CD4-positive, alpha-beta memory T cell (primary cell): ENCODE measurements around the gene AFAP1. TPM values are rescaled to one million over a fixed set of nuclear protein-coding genes. Genes with fewer than 3 reads are reported as not detected.
A peak's percentile ranks its signal among the peaks of the same experiment; 100 is the strongest.

Experiments used
- CTCF ChIA-PET: fragments of 350-600 bp; sonication (Branson Sonifier 250); formaldehyde crosslinking; loops from one replicate; lab custom pipeline; 2021; ENCODE audit warnings: inconsistent platforms; ENCODE audit not compliant: partially characterized antibody; lab: Charles Lee
- POLR2A ChIA-PET: fragments of 350-600 bp; sonication (Branson Sonifier 250); formaldehyde crosslinking; loops from one replicate; lab custom pipeline; 2021; ENCODE audit not compliant: partially characterized antibody; lab: Charles Lee
- DNase-seq, 5 donors: peaks; one replicate each; pipeline versions ENCODE4 v3.0.0 to v3.0.0-alpha.2; 2020 to 2022; ENCODE audit warnings: mixed read lengths in 1 of 5
- H3K27ac ChIP-seq: one replicate; pipeline ENCODE4 v1.7.0; 2013; ENCODE audit warnings: low read depth, low read length
- H3K27me3 ChIP-seq: 2 replicates; pipeline ENCODE4 v1.7.0; 2013; ENCODE audit warnings: mild to moderate bottlenecking, low read length, moderate library complexity; ENCODE audit not compliant: insufficient read depth
- H3K36me3 ChIP-seq: 2 replicates; pipeline ENCODE4 v1.7.0; 2013; ENCODE audit warnings: mild to moderate bottlenecking, low read length, moderate library complexity; ENCODE audit not compliant: insufficient read depth
- H3K4me1 ChIP-seq: 2 replicates; pipeline ENCODE4 v1.7.0; 2013; ENCODE audit warnings: mild to moderate bottlenecking, low read length, moderate library complexity; ENCODE audit not compliant: insufficient read depth
- H3K4me3 ChIP-seq, 2 donors: one replicate each; pipeline ENCODE4 v1.7.0; 2013; ENCODE audit warnings: low read length in 2 of 2, mild to moderate bottlenecking in 1 of 2
- H3K9me3 ChIP-seq, 2 donors: one replicate each; pipeline ENCODE4 v1.7.0; 2013; ENCODE audit warnings: low read length in 2 of 2, control low read depth in 1 of 2; ENCODE audit not compliant: control insufficient read depth in 1 of 2
- H3K27ac Mint-ChIP-seq, 7 donors: one replicate each; pipeline ENCODE4 v1.8.0; 2020 to 2021; ENCODE audit warnings: mixed read lengths in 7 of 7, mild to moderate bottlenecking in 6 of 7, inconsistent platforms in 3 of 7, moderate library complexity in 3 of 7
- H3K27me3 Mint-ChIP-seq, 2 donors: one replicate each; pipeline ENCODE4 v1.8.0; 2020 to 2021; ENCODE audit warnings: mixed read lengths in 2 of 2
- H3K36me3 Mint-ChIP-seq, 2 donors: one replicate each; pipeline ENCODE4 v1.8.0; 2020 to 2021; ENCODE audit warnings: mixed read lengths in 2 of 2, inconsistent platforms in 1 of 2, mild to moderate bottlenecking in 1 of 2
- H3K4me1 Mint-ChIP-seq, 4 donors: one replicate each; pipeline ENCODE4 v1.8.0; 2020 to 2021; ENCODE audit warnings: mixed read lengths in 4 of 4, mild to moderate bottlenecking in 1 of 4
- H3K4me3 Mint-ChIP-seq, 8 donors: one replicate each; pipeline ENCODE4 v1.8.0; 2020 to 2021; ENCODE audit warnings: mixed read lengths in 8 of 8, mild to moderate bottlenecking in 7 of 8, moderate library complexity in 6 of 8, inconsistent platforms in 3 of 8
- H3K9me3 Mint-ChIP-seq, 8 donors: one replicate each; pipeline ENCODE4 v1.8.0; 2020 to 2021; ENCODE audit warnings: mixed read lengths in 8 of 8, mild to moderate bottlenecking in 5 of 8, inconsistent platforms in 3 of 8, moderate library complexity in 1 of 8
- intact Hi-C: fragments of 100-400 bp; cut with micrococcal nuclease; formaldehyde crosslinking; loops from one replicate; pipeline ENCODE4 v1.15.1; 2023
- polyA plus RNA-seq, 2 donors: library from polyadenylated mRNA; unstranded; fragments of 300-500 nt; fragmentation: Illumina TruSeq; gene quantifications; one replicate each; pipeline ENCODE4 v1.2.3, GENCODE V29; 2021
- total RNA-seq, 2 experiments: library from RNA; stranded (reverse); gene quantifications; one replicate each; pipeline ENCODE4 v1.2.3, GENCODE V29; 2021

AFAP1 gene
- total and polyA plus RNA-seq, 4 experiments from 2014 or later = 0.95 to 21.8 (median 12.6) TPM

DNA sequence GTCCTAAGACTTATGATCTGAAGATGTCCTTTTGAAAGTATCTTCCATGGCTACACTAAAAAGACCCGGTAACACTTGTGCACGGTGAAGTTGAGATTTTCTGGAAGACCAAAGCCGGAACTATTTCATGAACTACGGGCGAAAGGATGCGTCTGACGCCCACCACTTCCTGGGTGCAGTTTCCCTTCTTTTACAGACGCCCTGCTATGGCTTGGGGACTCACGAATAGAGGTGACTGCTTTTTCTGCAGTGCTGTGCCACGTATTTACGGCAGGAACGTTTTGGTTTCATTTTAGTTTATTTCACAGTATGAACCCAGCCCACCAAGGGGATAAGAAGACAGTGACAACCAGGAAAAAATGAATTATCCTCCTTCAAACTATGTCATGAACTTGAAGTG, 180.4 kb downstream of the AFAP1 start:
- peak; percentile 74 to 87 (median 78) for DNase-seq
- peak overlapping the region; percentile 74 to 95 (median 88) for H3K4me3 Mint-ChIP-seq
- H3K4me3 ChIP-seq = peak overlapping the region in 1 of 2 donors; percentile 66
- ChIA-PET CTCF (interaction anchor here (1.2 kb wide), 1 partner anchor 43 kb away, joined by 3 read pairs; no protein-coding TSS in a partner anchor), POLR2A (interaction anchor here (1.4 kb wide), 1 partner anchor 105 kb away, joined by 4 read pairs; no protein-coding TSS in a partner anchor)
- H3K9me3 Mint-ChIP-seq = no peaks in the 10 kb centered on the region
- H3K27me3 Mint-ChIP-seq = no peaks in the 10 kb centered on the region
- H3K36me3 Mint-ChIP-seq = peaks cover 8 to 19% of the 10 kb centered on the region in 2 donors
- no peaks in the 10 kb centered on the region for H3K9me3 ChIP-seq
- H3K36me3 ChIP-seq = no peaks in the 10 kb centered on the region
- H3K27me3 ChIP-seq = no peaks in the 10 kb centered on the region
- H3K27ac ChIP-seq = peak overlapping the region; percentile 78
- intact Hi-C loops = loop anchor here (1.0 kb wide), 1 partner anchor 43 kb away; no protein-coding TSS in a partner anchor
- H3K27ac Mint-ChIP-seq = peak overlapping the region; percentile 89 to 99 (median 96)
- peaks cover 19 to 44% (median 29%) of the 10 kb centered on the region in 4 donors for H3K4me1 Mint-ChIP-seq
- H3K4me1 ChIP-seq = peaks cover 34% of the 10 kb centered on the region

DNA sequence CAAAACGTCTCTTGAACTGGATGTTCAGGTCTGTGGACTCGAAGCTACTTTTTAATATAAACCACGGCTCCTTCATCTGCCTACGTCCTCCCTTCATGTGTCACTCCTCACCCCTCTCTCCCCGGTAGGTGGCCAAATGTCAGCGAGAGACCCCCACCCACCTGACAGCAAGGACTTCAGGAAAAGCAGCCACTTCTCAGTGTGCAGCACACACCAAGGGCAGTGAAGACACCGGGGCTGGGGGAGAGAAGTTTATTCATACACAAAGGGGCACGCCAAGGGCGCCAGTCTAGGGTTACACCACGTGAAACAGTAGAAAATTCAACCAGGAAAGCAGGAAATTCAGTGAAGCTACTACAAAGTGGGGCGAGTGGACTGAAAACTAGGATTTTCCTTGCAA, 181.2 kb downstream of the AFAP1 start:
- Histone ChIP-seq H3K4me1 (peaks cover 34% of the 10 kb centered on the region), H3K9me3 (no peaks in the 10 kb centered on the region), H3K27ac (peak overlapping the region; percentile 4), H3K27me3 (no peaks in the 10 kb centered on the region), H3K4me3 (no peak overlapping the region), H3K36me3 (no peaks in the 10 kb centered on the region)
- Mint-ChIP-seq H3K36me3 (peaks cover 8 to 12% of the 10 kb centered on the region in 2 donors), H3K27me3 (no peaks in the 10 kb centered on the region), H3K27ac (peak overlapping the region; percentile 89 to 99 (median 96)), H3K4me3 (peak overlapping the region in 5 of 8 donors; percentile 51 to 95 (median 71)), H3K9me3 (no peaks in the 10 kb centered on the region), H3K4me1 (peaks cover 19 to 44% (median 29%) of the 10 kb centered on the region in 4 donors)
- DNase-seq = no peak
- intact Hi-C loops = no loop called here
- CTCF ChIA-PET = no interaction called here
- POLR2A ChIA-PET = no interaction called here

DNA sequence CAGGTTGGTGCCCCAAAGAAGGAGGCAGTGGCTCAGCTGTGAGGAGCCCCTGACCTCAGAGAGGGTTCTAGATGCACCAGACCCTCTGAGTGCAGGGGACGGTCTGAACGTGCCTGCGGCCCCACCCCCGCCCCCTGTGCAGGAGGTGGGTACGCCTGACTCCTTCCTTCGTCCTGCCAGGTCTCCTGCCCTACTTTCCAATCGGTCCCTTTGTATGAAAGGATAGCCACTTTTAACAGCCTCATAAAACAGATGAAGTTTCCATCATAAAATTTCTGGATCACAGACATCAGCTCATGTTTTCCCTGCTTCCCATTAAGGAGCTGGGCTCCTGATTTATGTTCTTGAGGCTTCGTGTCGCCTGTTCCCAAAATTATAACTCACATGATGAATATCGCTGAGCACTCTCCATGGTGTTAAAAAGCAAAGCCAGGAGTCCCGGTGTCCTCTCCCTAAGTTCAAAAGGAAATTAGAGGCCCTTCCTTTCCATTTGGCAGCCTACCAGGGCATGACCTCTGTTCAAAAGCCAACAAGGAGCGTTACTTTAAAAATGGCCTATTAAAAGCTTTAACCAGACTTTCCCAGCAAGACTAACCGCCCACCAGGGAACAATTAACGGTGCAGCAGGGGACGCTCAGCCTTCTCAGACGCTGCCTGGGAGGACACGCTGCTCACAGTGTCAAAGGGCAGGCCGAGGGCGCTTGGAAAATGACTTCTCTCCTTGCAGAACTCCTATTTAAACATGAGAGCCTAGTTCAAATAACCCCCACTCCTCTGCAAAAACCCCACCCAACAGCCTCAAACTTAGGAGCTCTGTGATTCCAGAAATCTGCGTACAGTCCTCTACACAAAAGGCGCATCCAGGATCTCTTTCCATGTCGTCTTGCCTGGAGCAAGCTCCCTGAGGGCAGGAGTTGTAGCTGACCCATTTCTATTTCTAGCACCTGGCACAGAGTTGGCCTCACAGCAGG, 181.9 kb downstream of the AFAP1 start:
- CTCF ChIA-PET = no interaction called here
- no peak for DNase-seq
- Mint-ChIP-seq H3K27ac (peak overlapping the region; percentile 79 to 99 (median 93)), H3K27me3 (no peaks in the 10 kb centered on the region), H3K4me3 (peak overlapping the region in 2 of 8 donors; percentile 62 to 95), H3K36me3 (peaks cover 5 to 10% of the 10 kb centered on the region in 2 donors), H3K4me1 (peaks cover 19 to 44% (median 29%) of the 10 kb centered on the region in 4 donors), H3K9me3 (no peaks in the 10 kb centered on the region)
- intact Hi-C loops = no loop called here
- Histone ChIP-seq H3K9me3 (no peaks in the 10 kb centered on the region), H3K27me3 (no peaks in the 10 kb centered on the region), H3K4me1 (peaks cover 34% of the 10 kb centered on the region), H3K36me3 (no peaks in the 10 kb centered on the region), H3K4me3 (no peak overlapping the region), H3K27ac (peak overlapping the region; percentile 4)
- POLR2A ChIA-PET = no interaction called here

DNA sequence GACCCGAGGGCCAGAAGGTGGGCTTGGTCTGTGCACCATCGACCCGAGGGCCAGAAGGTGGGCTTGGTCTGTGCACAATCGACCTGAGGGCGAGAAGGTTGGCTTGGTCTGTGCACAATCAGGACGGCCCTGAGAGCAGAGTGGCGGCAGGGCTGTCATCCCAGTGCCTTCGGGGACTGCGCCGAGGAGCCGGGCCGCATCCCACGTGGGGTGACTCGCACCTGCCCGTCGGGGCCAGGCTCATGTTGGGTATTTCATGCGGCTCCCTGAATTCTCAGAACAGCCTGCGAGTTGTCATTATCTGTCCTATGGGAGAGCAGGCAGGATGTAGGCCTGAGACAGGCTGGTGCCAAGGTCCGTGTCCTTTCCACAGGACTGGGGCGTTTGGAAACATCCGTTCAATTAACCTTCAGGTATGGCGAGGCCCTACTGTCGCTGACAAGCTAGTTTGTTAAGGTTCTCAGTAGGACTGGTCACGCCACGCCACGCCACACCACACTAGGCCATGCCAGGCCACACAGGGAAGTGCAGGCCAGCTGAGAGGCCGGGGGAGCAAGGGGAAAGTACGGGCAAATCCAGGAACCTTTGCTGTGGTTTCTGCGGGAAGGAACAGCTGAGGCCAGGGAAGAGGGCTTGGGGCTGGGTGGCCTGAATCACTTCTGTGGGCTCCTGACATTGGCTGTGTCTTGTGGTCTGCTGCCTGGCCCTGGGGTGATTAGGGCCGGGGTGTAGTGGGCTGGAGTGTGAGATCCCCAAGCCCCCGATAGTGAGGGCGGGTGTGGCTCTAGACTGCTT, 182.9 kb downstream of the AFAP1 start:
- Mint-ChIP-seq H3K36me3 (peaks cover 4 to 9% of the 10 kb centered on the region in 2 donors), H3K4me1 (peaks cover 18 to 39% (median 26%) of the 10 kb centered on the region in 4 donors), H3K4me3 (peak overlapping the region in 1 of 8 donors; percentile 26), H3K27ac (peak overlapping the region in 6 of 7 donors; percentile 14 to 97 (median 50)), H3K27me3 (no peaks in the 10 kb centered on the region), H3K9me3 (no peaks in the 10 kb centered on the region)
- no peaks in the 10 kb centered on the region for H3K9me3 ChIP-seq
- CTCF ChIA-PET = no interaction called here
- no peaks in the 10 kb centered on the region for H3K27me3 ChIP-seq
- intact Hi-C loops = no loop called here
- H3K27ac ChIP-seq = no peak overlapping the region
- no peak for DNase-seq
- POLR2A ChIA-PET = no interaction called here
- H3K4me1 ChIP-seq = peaks cover 34% of the 10 kb centered on the region
- H3K36me3 ChIP-seq = no peaks in the 10 kb centered on the region
- H3K4me3 ChIP-seq = no peak overlapping the region

DNA sequence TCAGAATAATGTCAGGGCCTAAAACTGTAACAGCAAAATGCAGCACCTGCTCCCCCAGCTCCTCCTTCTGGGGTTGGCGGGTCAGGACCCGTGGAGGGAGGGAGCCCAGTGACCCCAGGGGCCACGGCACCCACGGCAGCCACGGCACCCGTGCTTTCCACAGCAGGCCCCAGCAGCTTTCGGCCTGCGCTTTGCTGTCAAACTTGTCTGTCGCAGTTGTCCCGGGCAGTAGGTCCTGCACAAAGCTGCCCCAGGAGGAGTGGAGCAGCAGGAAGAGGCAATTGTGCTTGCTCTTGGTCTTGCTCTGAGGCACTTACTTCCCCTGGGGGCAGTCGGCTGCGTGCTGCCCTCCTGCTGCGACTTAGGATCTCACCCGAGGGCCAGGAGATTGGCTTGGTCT, 183.6 kb downstream of the AFAP1 start:
- Mint-ChIP-seq H3K4me1 (peaks cover 14 to 33% (median 20%) of the 10 kb centered on the region in 4 donors), H3K4me3 (no peak overlapping the region), H3K36me3 (peaks cover 0 to 5% of the 10 kb centered on the region in 2 donors), H3K27me3 (no peaks in the 10 kb centered on the region), H3K27ac (peak overlapping the region in 2 of 7 donors; percentile 35 to 50), H3K9me3 (peaks cover 0 to 1% (median 0%) of the 10 kb centered on the region in 8 donors)
- ChIA-PET CTCF (no interaction called here), POLR2A (no interaction called here)
- no peak for DNase-seq
- intact Hi-C loops = no loop called here
- H3K27ac ChIP-seq = no peak overlapping the region
- H3K27me3 ChIP-seq = no peaks in the 10 kb centered on the region
- no peaks in the 10 kb centered on the region for H3K36me3 ChIP-seq
- peaks cover 32% of the 10 kb centered on the region for H3K4me1 ChIP-seq
- H3K4me3 ChIP-seq = no peak overlapping the region
- H3K9me3 ChIP-seq = no peaks in the 10 kb centered on the region

DNA sequence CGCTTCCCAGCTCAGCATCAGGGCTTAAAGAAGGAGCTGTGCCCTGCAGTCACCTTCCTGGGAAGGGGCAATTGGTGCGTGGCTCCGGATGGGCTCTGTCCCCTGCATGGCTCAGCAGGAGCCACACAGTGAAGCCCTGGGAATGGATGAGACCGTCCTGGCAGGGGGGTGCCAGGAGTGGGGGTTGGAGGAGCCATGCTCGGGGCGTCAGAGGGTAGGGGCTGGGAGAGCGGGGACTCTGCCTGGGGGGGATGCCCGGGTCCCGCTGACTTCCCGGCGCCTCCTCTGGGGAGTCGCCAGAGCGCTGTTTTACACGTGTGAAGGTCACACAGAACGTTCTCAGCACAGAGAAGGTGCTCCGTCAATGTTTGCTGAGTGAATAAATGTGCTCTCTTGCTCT, 184.1 kb downstream of the AFAP1 start:
- H3K27me3 ChIP-seq = no peaks in the 10 kb centered on the region
- intact Hi-C loops = no loop called here
- no peaks in the 10 kb centered on the region for H3K9me3 ChIP-seq
- H3K36me3 Mint-ChIP-seq = peaks cover 0 to 5% of the 10 kb centered on the region in 2 donors
- no peak overlapping the region for H3K4me3 Mint-ChIP-seq
- H3K4me3 ChIP-seq = no peak overlapping the region
- peaks cover 14 to 33% (median 21%) of the 10 kb centered on the region in 4 donors for H3K4me1 Mint-ChIP-seq
- no peaks in the 10 kb centered on the region for H3K27me3 Mint-ChIP-seq
- ChIA-PET CTCF (no interaction called here), POLR2A (no interaction called here)
- no peak overlapping the region for H3K27ac ChIP-seq
- H3K36me3 ChIP-seq = no peaks in the 10 kb centered on the region
- H3K4me1 ChIP-seq = peaks cover 29% of the 10 kb centered on the region
- DNase-seq = no peak
- peak overlapping the region in 2 of 7 donors; percentile 30 to 50 for H3K27ac Mint-ChIP-seq
- peaks cover 0 to 1% (median 0%) of the 10 kb centered on the region in 8 donors for H3K9me3 Mint-ChIP-seq
